Left ventricle myocardium inferior (tissue), 1 donor: ENCODE measurements around the gene TCF7L2. TPM values are rescaled to one million over a fixed set of nuclear protein-coding genes. Genes with fewer than 3 reads are reported as not detected.

Source experiments
- DNase-seq: peaks from one replicate; pipeline ENCODE4 v3.0.0-alpha.2; 2020
- H3K27ac ChIP-seq: fragments of 200-600 bp; replicated peaks from 2 replicates; pipeline ENCODE4 v1.8.0; 2021
- H3K27me3 ChIP-seq: fragments of 200-600 bp; 2 replicates; pipeline ENCODE4 v1.8.0; 2021; ENCODE audit warnings: low read depth
- H3K36me3 ChIP-seq: fragments of 200-600 bp; 2 replicates; pipeline ENCODE4 v1.8.0; 2021
- H3K4me1 ChIP-seq: fragments of 200-600 bp; 2 replicates; pipeline ENCODE4 v1.8.0; 2021
- H3K4me3 ChIP-seq: fragments of 200-600 bp; 2 replicates; pipeline ENCODE4 v1.8.0; 2021; ENCODE audit warnings: mild to moderate bottlenecking, moderate library complexity
- H3K9me3 ChIP-seq: fragments of 200-600 bp; replicated peaks from 2 replicates; pipeline ENCODE4 v1.8.0; 2021
- CTCF ChIP-seq: fragments of 200-600 bp; IDR thresholded peaks from 2 replicates; pipeline ENCODE4 v1.8.0; 2021; ENCODE audit warnings: antibody characterized with exemption, mild to moderate bottlenecking, borderline replicate concordance
- intact Hi-C: fragments of 100-400 bp; cut with micrococcal nuclease; formaldehyde crosslinking; loops from one replicate; pipeline ENCODE4 v1.11.0; 2022
- total RNA-seq: library from RNA; stranded (reverse); fragmentation: NEBNext Ultra II Directional; extraction: Animal tissue kit (Norgen Biotek cat#: 25700); gene quantifications from one replicate; pipeline ENCODE4 v1.2.1, GENCODE V29; 2021
- donor health status: DM: no; HTN: yes; CAD: no; lungs with severe emphysema.

TCF7L2 gene
- total RNA-seq, 1 donor from 2014 or later: 8.9 TPM

GRCh38 chr10:112956631-112957350, 6.7 kb downstream of the TCF7L2 start:
- Histone ChIP-seq H3K27me3 (no peaks in the 10 kb centered on the region), H3K27ac (peak overlapping the region; percentile 74), H3K9me3 (no peaks in the 10 kb centered on the region), H3K4me3 (peak overlapping the region; percentile 92), H3K36me3 (no peaks in the 10 kb centered on the region), H3K4me1 (peaks cover 81% of the 10 kb centered on the region)
- intact Hi-C loops: loop anchor here (10.0 kb wide), 1 partner anchor 78 kb away; no protein-coding TSS in a partner anchor
- no peak for DNase-seq
- TF ChIP-seq CTCF: no peak

GRCh38 chr10:112957640-112958092, 7.6 kb downstream of the TCF7L2 start:
- Histone ChIP-seq H3K27me3 (no peaks in the 10 kb centered on the region), H3K4me3 (no peak overlapping the region), H3K4me1 (peaks cover 79% of the 10 kb centered on the region), H3K36me3 (no peaks in the 10 kb centered on the region), H3K27ac (peak overlapping the region; percentile 74), H3K9me3 (no peaks in the 10 kb centered on the region)
- intact Hi-C loops: loop anchor here (10.0 kb wide), 1 partner anchor 77 kb away; no protein-coding TSS in a partner anchor
- TF ChIP-seq CTCF: no peak
- DNase-seq: no peak

GRCh38 chr10:112958275-112958995, 8.4 kb downstream of the TCF7L2 start:
- no peaks in the 10 kb centered on the region for H3K36me3 ChIP-seq
- H3K27ac ChIP-seq: peak overlapping the region; percentile 74
- intact Hi-C loops: loop anchor here (10.0 kb wide), 1 partner anchor 76 kb away; no protein-coding TSS in a partner anchor
- no peak for DNase-seq
- H3K9me3 ChIP-seq: no peaks in the 10 kb centered on the region
- H3K4me1 ChIP-seq: peaks cover 79% of the 10 kb centered on the region
- TF ChIP-seq CTCF: no peak
- no peak overlapping the region for H3K4me3 ChIP-seq
- no peaks in the 10 kb centered on the region for H3K27me3 ChIP-seq

- TF ChIP-seq CTCF: no peak
- Histone ChIP-seq H3K9me3 (no peaks in the 10 kb centered on the region), H3K27me3 (no peaks in the 10 kb centered on the region), H3K4me3 (no peak overlapping the region), H3K4me1 (peaks cover 79% of the 10 kb centered on the region), H3K36me3 (no peaks in the 10 kb centered on the region), H3K27ac (no peak overlapping the region)
- intact Hi-C loops: loop anchor here (10.0 kb wide), 1 partner anchor 75 kb away; no protein-coding TSS in a partner anchor
- no peak for DNase-seq
These were observed 9.3 kb downstream of the TCF7L2 start for GRCh38 chr10:112959207-112959838.

- no peak for TF ChIP-seq CTCF
- Histone ChIP-seq H3K27ac (no peak overlapping the region), H3K9me3 (no peaks in the 10 kb centered on the region), H3K4me3 (no peak overlapping the region), H3K27me3 (no peaks in the 10 kb centered on the region), H3K4me1 (peaks cover 77% of the 10 kb centered on the region), H3K36me3 (no peaks in the 10 kb centered on the region)
- DNase-seq: no peak
- intact Hi-C loops: no loop called here
These were observed 10.2 kb downstream of the TCF7L2 start for GRCh38 chr10:112960151-112960681.
